Measurements from ENCODE around the gene HPD. TPM values are rescaled to one million over a fixed set of nuclear protein-coding genes. Genes with fewer than 3 reads are reported as not detected.

HPD gene
- total and polyA plus RNA-seq, 4 donors: 3.1 to 14.4 (median 5.9) TPM

DNA sequence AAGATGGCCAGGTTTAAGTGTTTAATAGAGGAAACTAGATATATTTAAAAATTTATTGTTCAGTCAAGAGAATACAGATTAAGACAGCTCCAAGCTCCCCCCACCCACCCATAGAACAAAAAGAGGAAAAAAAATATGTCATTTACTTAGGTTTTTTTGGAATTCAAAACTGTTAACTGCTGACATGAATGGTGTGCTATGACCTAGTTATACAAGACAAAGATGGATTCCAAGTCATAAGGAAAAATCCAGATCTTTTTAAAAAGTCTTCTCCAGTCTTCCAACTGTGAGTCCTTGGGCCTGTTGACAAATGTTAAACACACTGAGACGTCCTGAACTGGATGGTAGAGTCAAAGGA is 56.2 kb downstream of the HPD start:
- no peaks in the 10 kb centered on the region for H3K9me3 ChIP-seq (ENCODE audit: control insufficient read depth, low read length)
- no peak for ATAC-seq (ENCODE audit: low FRiP score)
- intact Hi-C loops (cut with DNase I): no loop called here
- no peaks in the 10 kb centered on the region for H3K36me3 ChIP-seq (ENCODE audit: control insufficient read depth in 1 of 2, insufficient read depth in 2 of 2, low read length in 1 of 2)
- no peaks in the 10 kb centered on the region for H3K4me1 ChIP-seq (ENCODE audit: control insufficient read depth in 1 of 2, insufficient read depth in 2 of 2, low read length in 2 of 2)
- WGBS, 2 donors: 0% methylated on average over 1 of the region's 1 CpG
- H3K27me3 ChIP-seq (ENCODE audit: control insufficient read depth in 1 of 2, insufficient read depth in 2 of 2, low read length in 1 of 2): no peaks in the 10 kb centered on the region
- peak overlapping the region in 1 of 2 donors; percentile 94 for H3K27ac ChIP-seq (ENCODE audit: low read depth in 1 of 2, low read length in 2 of 2)
- no peak for DNase-seq
- H3K4me3 ChIP-seq (ENCODE audit: low read length in 2 of 2): peak overlapping the region; percentile 78 to 98

GRCh38 chr12:121801595-121802484 is 56.8 kb downstream of the HPD start:
- intact Hi-C loops (cut with DNase I): no loop called here
- Histone ChIP-seq H3K36me3 (ENCODE audit: control insufficient read depth in 1 of 2, insufficient read depth in 2 of 2, low read length in 1 of 2) (no peaks in the 10 kb centered on the region), H3K4me3 (ENCODE audit: low read length in 2 of 2) (peak overlapping the region; percentile 78 to 86), H3K4me1 (ENCODE audit: control insufficient read depth in 1 of 2, insufficient read depth in 2 of 2, low read length in 2 of 2) (no peaks in the 10 kb centered on the region), H3K9me3 (ENCODE audit: control insufficient read depth, low read length) (no peaks in the 10 kb centered on the region), H3K27ac (ENCODE audit: low read depth in 1 of 2, low read length in 2 of 2) (peak overlapping the region; percentile 93 to 94), H3K27me3 (ENCODE audit: control insufficient read depth in 1 of 2, insufficient read depth in 2 of 2, low read length in 1 of 2) (no peaks in the 10 kb centered on the region)
- DNase-seq (no peak), ATAC-seq (ENCODE audit: low FRiP score) (no peak)
- 2% methylated on average over 18 of the region's 18 CpGs for WGBS, 2 donors

- DNase-seq (peak; percentile 89 to 94), ATAC-seq (ENCODE audit: low FRiP score) (peak; percentile 10)
- Histone ChIP-seq H3K9me3 (ENCODE audit: control insufficient read depth, low read length) (no peaks in the 10 kb centered on the region), H3K4me3 (ENCODE audit: low read length in 2 of 2) (peak overlapping the region; percentile 78 to 86), H3K27me3 (ENCODE audit: control insufficient read depth in 1 of 2, insufficient read depth in 2 of 2, low read length in 1 of 2) (no peaks in the 10 kb centered on the region), H3K27ac (ENCODE audit: low read depth in 1 of 2, low read length in 2 of 2) (peak overlapping the region; percentile 93 to 94), H3K36me3 (ENCODE audit: control insufficient read depth in 1 of 2, insufficient read depth in 2 of 2, low read length in 1 of 2) (no peaks in the 10 kb centered on the region), H3K4me1 (ENCODE audit: control insufficient read depth in 1 of 2, insufficient read depth in 2 of 2, low read length in 2 of 2) (no peaks in the 10 kb centered on the region)
- 1% methylated on average over 66 to 86 of the region's 86 CpGs for WGBS, 2 donors
- intact Hi-C loops (cut with DNase I): no loop called here
These were observed 57.7 kb downstream of the HPD start for GRCh38 chr12:121800694-121801594.

- 0 to 1% methylated on average over 39 to 84 of the region's 84 CpGs for WGBS, 2 donors
- ATAC-seq (ENCODE audit: low FRiP score): peak; percentile 64
- intact Hi-C loops (cut with DNase I): no loop called here
These were observed 58.6 kb downstream of the HPD start for GRCh38 chr12:121799842-121800693.

DNA sequence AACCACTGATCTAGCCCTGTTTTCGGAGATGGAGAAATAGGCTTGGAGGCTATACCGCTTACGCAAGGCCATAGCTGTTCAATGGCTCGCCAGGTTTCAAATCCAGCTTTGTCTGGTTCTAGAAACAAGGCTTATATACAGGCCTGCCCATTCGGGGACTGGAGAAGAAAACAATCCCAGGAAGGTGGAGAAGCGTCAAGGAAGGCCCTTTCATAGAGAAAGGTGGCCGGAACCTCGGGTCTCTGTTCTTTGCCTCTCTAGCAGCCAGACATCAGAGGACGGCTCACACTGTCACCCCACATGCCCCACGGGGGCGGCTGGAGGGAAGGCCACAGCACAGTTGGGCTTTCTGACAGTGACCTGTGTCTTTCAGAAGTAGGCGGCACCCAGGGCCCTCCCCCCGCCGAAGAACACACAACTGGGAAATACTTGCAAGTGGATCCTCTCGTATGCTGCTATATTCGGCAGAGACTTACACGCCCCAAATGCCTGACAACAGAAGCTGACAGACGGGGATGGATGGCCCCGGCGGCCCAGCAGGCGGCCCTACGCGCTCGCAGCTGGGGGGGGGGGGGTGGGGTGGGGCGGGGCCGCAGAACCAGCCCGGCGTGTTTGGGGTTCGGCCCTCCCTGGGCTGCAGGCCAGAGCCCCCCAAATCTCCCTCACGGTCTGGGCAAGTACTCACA is 59.4 kb downstream of the HPD start:
- Histone ChIP-seq H3K9me3 (ENCODE audit: control insufficient read depth, low read length) (no peaks in the 10 kb centered on the region), H3K27ac (ENCODE audit: low read depth in 1 of 2, low read length in 2 of 2) (peak overlapping the region; percentile 91 to 94), H3K4me3 (ENCODE audit: low read length in 2 of 2) (peak overlapping the region; percentile 78 to 86), H3K36me3 (ENCODE audit: control insufficient read depth in 1 of 2, insufficient read depth in 2 of 2, low read length in 1 of 2) (no peaks in the 10 kb centered on the region), H3K27me3 (ENCODE audit: control insufficient read depth in 1 of 2, insufficient read depth in 2 of 2, low read length in 1 of 2) (no peaks in the 10 kb centered on the region), H3K4me1 (ENCODE audit: control insufficient read depth in 1 of 2, insufficient read depth in 2 of 2, low read length in 2 of 2) (no peaks in the 10 kb centered on the region)
- ATAC-seq (ENCODE audit: low FRiP score): peak; percentile 14
- DNase-seq: peak in 1 of 2 donors; percentile 75
- WGBS, 2 donors: 4% methylated on average over 19 to 30 of the region's 30 CpGs
- intact Hi-C loops (cut with DNase I): no loop called here

More at GRCh38 chr12:121799842-121800693, 58.6 kb downstream of the HPD start:
- DNase-seq: peak; percentile 93 to 96
- peak overlapping the region; percentile 78 to 86 for H3K4me3 ChIP-seq (ENCODE audit: low read length in 2 of 2)
- H3K27ac ChIP-seq (ENCODE audit: low read depth in 1 of 2, low read length in 2 of 2): peak overlapping the region; percentile 93 to 94
- no peaks in the 10 kb centered on the region for H3K9me3 ChIP-seq (ENCODE audit: control insufficient read depth, low read length)
- no peaks in the 10 kb centered on the region for H3K27me3 ChIP-seq (ENCODE audit: control insufficient read depth in 1 of 2, insufficient read depth in 2 of 2, low read length in 1 of 2)
- no peaks in the 10 kb centered on the region for H3K36me3 ChIP-seq (ENCODE audit: control insufficient read depth in 1 of 2, insufficient read depth in 2 of 2, low read length in 1 of 2)
- no peaks in the 10 kb centered on the region for H3K4me1 ChIP-seq (ENCODE audit: control insufficient read depth in 1 of 2, insufficient read depth in 2 of 2, low read length in 2 of 2)

GRCh38 chr12:121798787-121799155 is 59.9 kb downstream of the HPD start:
- Histone ChIP-seq H3K9me3 (ENCODE audit: control insufficient read depth, low read length) (no peaks in the 10 kb centered on the region), H3K36me3 (ENCODE audit: control insufficient read depth in 1 of 2, insufficient read depth in 2 of 2, low read length in 1 of 2) (no peaks in the 10 kb centered on the region), H3K4me1 (ENCODE audit: control insufficient read depth in 1 of 2, insufficient read depth in 2 of 2, low read length in 2 of 2) (no peaks in the 10 kb centered on the region), H3K4me3 (ENCODE audit: low read length in 2 of 2) (peak overlapping the region in 1 of 2 donors; percentile 34), H3K27ac (ENCODE audit: low read depth in 1 of 2, low read length in 2 of 2) (peak overlapping the region; percentile 18 to 54), H3K27me3 (ENCODE audit: control insufficient read depth in 1 of 2, insufficient read depth in 2 of 2, low read length in 1 of 2) (no peaks in the 10 kb centered on the region)
- intact Hi-C loops (cut with DNase I): no loop called here
- WGBS, 2 donors: 18 to 20% methylated on average over 10 of the region's 10 CpGs
- ATAC-seq (ENCODE audit: low FRiP score) (no peak), DNase-seq (no peak)

DNA sequence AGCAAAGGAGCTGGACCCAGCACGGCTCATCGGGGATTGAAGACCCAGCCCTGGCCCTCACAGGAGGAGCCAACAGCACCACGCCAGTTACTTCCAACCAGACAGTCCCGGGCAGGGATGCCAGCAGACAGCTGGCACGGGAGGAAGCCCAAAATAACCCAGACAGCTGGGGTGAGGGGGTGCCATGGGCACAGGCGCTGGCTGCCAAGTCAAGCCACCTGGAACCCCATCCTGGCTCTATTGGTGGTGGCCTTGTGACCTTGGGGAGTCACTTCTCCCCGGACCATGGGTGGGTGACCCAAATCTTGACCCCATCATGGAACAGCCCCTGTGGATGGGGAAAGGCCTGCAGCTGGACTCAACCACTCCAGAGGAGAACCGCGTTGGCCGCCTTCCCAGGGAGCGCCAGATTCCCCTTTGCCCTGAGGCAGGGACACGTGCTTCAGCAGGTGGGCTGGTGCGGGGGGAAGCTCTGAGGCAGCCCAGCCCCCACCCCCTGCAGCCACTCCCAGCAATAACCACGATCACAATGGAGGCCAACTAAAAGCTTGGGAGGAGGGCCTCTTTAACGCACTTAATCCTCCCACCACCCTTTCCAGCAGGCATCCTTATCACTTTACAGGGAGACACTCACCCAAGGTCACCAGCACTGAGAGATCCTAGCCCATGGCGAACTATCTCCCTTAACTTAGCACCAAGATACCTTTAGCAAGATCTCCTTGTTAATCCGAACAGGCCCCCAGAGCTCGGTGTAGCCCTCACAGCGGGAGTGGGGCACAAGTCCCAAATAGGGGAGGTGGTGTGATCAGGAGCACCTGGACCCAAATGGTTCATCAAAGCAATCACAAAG is 60.5 kb downstream of the HPD start:
- peak; percentile 81 to 86 for DNase-seq
- 11 to 12% methylated on average over 19 of the region's 19 CpGs for WGBS, 2 donors
- Histone ChIP-seq H3K27me3 (ENCODE audit: control insufficient read depth in 1 of 2, insufficient read depth in 2 of 2, low read length in 1 of 2) (no peaks in the 10 kb centered on the region), H3K27ac (ENCODE audit: low read depth in 1 of 2, low read length in 2 of 2) (peak overlapping the region; percentile 47 to 54), H3K9me3 (ENCODE audit: control insufficient read depth, low read length) (no peaks in the 10 kb centered on the region), H3K4me1 (ENCODE audit: control insufficient read depth in 1 of 2, insufficient read depth in 2 of 2, low read length in 2 of 2) (no peaks in the 10 kb centered on the region), H3K36me3 (ENCODE audit: control insufficient read depth in 1 of 2, insufficient read depth in 2 of 2, low read length in 1 of 2) (no peaks in the 10 kb centered on the region), H3K4me3 (ENCODE audit: low read length in 2 of 2) (peak overlapping the region in 1 of 2 donors; percentile 23)
- intact Hi-C loops (cut with DNase I): loop anchor here in 1 of 2 donors (2.0 kb wide), 1 partner anchor 91 kb away; the partner anchor contains the start of gene PSMD9
- ATAC-seq (ENCODE audit: low FRiP score): no peak
